HG02852 (cell line): ENCODE results near the gene CASR.

Source experiments
- ATAC-seq: cut with Tn5 transposase; IDR thresholded peaks from one replicate; pipeline ENCODE4 v1.9.1; 2021; ENCODE audit warnings: mild to moderate bottlenecking, moderate library complexity; ENCODE audit not compliant: unreplicated experiment

Gene CASR

DNA sequence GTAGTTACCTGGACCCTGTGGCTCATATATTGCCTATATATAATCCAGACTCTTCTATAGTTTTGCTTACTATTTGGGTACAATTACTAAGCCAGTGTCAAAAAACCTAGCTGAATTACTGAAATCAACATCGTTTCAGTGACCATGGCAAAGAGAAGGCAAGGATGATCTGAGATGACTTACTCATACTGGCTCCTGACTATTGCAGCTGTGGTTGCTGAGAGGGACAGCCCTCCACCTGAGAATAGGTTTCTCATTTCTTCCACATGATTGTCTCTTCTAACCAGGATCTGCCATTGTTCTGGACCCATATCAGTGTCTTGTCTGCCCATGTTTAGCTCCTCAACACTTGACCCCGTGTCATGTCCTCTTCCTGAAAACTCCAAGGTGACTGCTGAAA, 30.2 kb downstream of the CASR start:
- ATAC-seq = no peak

DNA sequence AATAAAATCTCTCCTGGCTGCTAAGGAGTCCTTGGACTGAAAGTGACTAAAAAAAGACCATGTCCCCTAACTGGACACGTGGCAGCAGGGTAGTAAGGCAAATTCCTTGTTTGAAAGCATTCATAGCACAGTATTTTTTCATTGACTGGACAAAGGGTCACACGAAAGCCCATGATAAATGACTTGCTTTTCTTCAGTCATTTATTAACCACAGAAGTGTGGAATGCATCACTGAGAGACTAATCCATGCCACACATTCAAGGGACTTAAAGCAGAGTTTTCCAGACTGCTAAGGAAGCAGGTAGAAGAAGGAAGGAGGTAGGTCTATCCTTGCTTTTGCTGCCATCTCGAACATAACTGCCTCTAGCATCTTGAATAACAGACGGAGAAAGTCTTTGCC, 31.2 kb downstream of the CASR start:
- ATAC-seq = no peak

DNA sequence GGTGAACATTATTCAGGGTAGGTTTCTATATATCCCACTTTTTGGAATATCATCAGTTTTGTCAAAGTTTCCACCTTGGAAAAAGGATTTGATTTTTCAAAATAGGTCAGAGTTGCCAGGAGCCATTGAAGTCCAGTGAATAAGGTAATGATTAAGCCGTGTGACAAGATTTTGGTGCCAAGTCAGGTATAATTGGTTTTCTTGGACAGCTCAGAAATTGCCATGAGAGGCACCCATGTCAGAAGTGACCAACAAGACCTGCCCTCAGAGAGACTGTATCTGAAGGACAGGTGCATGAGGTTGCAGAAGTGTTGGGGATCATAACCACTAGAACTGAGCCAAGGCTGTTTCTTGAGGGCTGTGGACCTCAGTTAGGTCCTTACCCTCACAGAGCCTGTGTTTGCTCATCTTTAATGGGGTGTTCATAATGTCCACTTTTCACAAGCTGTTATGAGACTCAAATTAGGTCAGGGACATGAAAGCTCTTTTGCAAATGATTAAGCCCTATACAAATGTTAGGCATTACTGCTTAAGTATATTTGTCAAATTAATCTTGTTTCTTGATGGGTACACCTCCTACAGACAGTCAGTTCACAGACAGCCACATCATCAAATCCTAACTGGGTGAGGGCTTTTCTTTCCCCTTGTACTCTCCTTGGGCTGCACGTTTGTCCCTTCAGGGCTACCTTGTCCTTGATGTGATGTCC, 32.3 kb downstream of the CASR start:
- no peak for ATAC-seq

DNA sequence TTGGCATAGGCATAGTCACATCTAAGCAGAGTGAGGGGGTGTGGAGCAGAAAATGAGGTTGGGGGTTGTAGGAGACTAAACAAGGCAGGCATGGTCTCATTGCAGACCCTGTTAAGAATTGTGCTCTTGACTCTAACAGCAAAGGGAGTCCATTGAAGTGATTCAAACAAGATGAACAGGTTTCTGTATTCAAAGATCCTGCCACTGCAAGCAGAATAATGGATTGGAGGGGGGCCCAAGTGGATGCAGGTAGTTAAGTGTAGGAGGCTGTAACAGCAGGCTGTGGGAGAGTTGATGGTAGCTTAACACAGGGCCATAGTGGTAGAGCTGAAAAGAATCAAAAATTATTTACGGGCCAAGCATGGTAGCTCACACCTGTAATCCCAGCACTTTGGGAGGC, 34.4 kb downstream of the CASR start:
- ATAC-seq = no peak

DNA sequence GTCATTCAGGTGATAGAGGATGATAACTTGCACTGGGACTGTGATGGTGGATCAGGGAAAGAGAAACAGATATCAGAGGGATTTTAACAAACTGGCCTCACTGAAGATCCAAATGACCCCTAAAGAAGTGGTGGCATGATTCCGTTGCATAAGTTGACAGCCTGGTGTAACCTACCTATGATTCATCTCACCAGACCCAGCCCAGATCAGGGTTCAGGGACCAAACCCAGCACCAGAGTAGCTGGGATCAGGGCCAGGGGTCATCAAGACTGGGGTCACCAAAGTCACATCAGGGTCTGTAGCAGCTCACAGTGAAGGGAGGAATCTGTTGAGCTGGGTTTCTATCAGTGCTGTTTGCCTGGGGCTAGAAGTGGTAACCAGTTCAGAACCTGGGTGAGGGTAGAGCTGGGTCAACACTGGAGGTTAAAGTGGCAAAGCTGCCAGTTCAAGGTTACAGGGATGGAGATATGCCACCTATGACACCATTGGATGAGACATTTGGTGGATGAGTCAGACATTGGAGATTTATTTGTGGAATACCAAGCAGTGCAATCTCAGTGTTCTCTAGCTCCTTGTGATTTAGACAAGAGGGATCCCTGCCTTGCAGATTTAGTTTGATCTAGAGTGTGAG, 35.9 kb downstream of the CASR start:
- ATAC-seq = no peak

DNA sequence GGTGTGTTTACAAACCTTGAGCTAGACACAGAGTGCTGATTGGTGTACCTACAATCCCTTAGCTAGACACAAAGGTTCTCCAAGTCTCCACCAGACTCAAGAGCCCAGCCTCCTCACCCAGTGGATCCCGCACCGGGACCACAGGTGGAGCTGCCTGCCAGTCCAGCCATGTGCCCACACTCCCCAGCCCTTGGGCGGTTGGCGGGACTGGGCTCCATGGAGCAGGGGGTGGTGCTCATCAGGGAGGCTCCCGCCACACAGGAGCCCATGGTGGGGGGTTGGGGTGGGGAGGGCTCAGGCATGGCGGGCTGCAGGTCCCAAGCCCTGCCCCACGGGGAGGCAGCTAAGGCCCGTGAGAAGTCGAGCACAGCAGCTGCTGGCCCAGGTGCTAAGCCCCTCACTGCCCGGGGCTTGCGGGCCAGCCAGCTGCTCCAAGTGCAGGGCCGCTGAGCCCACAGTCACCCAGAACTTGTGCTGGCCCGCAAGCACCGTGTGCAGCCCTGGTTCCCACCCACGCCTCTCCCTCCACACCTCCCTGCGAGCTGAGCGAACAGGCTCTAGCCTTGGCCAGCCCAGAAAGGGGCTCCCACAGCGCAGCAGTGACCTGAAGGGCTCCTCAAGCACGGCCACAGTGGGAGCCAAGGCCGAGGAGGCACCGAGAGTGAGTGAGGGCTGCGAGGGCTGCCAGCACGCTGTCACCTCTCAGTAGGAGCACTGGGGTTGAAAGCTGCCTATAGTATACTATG, 43.7 kb downstream of the CASR start:
- no peak for ATAC-seq

DNA sequence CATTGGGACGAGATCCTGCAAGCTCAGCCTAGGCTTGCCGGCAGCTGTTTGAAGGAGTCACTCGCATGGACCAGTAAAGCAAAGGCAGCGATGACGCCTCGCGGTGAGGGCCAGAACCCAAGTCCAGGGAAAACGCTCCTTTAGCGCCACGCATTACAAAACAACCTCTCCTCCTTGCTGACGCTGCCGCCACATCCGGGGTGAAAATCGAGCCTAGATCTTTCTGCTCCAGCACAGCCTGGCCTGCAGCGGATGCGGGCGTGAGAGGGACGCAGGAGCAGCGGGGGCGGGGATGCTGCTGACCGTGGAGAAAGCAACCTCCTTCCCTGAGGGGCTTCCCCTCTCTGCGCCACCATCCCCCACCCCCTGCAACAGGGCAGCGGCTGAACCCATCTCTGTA, 46.7 kb downstream of the CASR start:
- ATAC-seq = no peak

DNA sequence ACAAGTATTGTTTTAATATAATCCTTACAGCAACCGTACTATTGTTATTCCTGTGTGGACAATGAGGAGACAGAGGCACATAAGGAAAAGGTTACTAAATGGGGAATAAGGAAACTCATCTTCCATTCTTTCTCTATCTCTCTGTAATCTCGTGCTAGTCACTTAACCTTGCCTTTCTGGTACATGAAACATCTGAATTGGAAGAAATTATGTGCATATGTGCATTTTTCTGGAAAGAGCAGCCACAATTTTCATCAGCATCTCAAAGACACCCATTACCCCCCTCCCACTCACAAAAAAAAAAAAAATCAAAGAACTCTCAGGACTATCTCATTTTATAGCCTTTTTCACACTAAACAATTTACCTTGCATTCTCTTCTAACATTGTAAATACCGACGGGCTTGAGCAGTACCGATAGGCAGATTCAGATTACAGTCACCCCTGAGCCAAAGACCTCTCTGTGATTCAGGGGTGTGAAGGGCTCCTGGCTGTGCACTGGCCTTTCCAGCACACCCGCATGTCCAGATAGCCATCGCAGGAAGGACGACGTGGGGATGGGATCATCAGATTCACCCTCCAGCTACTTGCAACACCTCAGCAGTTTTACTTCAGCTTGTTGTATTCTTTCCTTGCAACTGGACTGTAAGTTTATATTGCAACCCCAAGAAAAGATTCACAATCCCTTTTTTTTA, 48.1 kb downstream of the CASR start:
- ATAC-seq = no peak

DNA sequence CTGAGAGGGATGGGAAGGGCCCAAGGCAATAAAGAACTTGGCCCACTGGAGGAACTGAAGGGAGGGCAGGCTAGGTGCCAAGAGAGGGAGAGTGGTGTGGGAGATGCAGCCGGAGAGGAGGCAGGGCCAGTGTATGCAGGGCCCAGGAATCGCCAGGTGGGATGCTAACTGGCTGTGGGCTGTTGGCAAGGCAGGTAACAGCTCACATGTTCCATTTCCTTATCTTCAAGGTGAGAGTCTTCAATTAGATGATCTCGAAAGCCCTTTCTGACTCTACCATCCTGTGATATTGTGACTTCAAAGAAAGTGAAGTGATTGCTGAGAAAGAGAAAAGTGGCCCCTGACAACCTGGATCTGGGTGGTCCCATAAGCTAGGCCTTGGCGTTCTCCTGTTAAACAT, 49.0 kb downstream of the CASR start:
- no peak for ATAC-seq

DNA sequence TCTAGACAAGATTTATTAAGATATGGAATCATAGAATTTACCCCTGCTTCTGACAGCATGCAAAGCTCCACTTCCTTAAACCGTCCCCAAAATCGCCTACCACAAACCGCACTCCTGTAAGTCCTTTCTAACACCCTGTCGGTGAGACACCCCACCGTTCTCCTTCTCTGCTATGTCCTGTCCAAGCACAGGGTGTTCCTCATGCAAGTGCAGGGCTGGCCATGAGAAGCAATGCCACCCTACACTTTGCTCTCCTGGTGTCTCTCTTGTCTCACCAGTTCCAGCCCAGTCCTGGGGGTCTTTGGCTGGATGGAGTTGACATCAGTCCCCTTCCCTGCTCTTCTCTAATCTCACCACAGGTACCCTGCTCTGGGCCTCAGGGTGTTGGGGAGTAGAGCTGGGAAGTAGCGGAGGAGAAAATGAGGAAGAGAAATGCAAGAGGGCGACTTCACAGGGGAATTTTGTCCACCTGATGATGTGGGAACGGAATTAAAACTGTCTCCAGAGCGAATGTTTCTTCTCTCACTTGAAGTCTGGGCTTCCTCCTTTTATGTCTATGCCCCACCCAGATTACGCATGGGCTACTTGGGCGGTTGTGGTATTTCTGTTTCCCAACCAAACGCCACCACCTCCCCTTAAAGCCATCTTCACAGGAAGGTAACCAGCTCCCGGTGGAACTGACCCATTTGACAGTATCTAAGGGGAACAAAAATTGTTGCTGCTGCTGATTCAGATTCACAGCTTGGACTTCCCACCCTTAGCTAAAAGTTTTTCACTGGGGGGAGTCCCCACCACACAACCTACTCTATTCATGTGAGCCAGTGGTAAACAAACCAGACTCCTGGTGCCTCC, 49.9 kb downstream of the CASR start:
- peak; percentile 71 for ATAC-seq

DNA sequence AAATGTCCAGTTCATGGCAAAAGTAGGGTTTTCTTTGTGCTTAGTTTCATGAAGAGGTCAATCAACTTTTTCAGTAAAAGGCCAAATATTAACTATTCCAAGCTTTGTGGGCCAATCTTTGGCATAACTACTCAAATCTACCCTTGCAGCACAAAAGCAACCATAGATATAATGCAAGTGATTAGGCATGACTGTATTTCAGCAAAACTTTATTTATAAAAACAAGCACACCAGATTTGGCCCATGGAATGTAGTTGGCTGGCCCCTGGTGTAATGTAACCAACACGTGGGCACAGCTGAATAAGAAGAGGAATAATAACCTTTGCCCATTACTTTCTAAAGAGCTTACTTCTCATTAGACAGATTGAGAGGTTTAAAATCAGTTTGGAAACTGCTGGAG, 50.6 kb downstream of the CASR start:
- ATAC-seq = no peak

DNA sequence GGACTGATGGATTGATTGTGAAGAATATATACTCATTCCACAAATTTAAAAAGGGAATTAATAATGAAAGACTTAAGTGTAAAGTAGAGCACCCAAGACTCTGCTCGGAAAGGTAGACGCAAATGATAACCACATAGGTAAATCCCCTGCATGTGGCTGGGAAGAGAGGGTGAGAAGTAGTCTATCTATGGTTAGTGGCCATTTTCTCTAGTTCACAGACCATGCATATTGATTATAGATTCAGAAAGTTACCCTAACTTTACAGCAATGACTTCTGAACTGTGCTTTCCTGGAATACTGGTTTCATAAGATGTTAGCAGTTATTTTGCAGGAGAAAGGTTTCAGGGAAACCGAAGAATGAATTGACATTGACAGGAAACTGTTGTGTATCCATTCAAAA, 51.7 kb downstream of the CASR start:
- ATAC-seq = peak; percentile 48

DNA sequence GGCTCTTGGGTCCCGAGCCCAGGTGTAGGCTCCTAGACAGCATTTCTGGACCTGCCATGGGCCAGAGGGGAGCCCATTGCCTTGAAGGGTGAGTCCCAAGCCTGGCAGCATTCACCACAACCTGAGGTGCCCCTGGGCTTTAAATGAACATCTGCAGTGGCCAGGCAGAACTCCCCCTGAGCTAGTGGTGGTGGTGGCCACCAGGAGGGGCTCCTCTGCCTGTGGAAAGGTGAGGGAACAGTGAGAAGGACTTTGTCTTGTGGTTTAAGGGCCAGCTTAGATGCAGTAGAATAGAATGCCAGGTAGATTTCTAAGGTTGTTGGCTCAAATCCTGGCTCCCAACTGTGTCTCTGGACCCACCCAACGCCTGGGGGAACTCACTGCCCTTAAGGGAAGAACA, 55.6 kb downstream of the CASR start:
- no peak for ATAC-seq

DNA sequence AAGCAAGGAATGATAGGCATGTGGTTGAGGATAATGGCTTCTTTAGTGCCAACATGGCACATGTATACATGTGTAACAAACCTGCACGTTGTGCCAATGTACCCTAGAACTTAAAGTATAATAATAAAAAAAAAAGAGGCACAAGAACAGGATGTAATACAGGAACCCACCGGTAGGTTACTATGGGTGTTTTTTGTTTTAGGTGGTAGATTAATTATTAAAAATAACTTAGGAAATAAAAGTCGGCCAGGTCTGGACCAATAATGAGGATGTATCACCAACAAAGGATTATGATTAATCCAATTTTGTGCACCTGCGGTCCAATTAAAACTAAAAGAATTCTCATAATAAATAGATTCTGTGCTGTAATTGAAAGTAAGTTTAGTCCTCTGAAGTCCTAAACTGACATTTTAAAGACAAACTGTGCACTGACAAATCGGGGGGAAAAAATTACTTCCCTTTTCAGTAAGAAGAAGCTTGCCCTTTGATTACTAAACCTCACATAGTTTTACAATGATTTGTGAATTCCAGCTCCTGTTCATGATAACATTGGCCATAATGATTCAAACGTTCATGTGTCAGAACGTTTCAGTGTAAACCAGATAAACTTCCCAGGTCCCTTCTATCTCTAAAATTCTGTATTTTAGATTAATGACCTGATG, 62.2 kb downstream of the CASR start:
- no peak for ATAC-seq

DNA sequence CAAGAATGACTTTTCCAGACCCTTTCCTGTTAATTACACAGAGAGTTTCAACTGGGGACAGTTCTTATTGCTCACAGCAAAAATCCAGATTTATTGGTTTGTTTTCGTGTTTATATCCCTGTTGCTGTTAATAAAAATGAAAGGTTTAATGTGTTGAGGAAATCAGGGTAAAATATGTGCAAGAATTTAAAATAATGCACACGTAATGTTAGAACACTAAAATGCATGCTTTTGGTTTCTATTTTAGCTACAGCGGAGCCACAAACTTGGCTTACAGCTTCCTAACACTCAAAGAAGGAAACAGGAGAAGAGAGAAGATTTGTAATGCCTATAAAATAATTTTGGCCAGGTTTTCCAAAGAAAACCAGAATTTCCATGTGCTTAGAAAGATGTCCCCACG, 62.7 kb downstream of the CASR start:
- ATAC-seq = no peak

DNA sequence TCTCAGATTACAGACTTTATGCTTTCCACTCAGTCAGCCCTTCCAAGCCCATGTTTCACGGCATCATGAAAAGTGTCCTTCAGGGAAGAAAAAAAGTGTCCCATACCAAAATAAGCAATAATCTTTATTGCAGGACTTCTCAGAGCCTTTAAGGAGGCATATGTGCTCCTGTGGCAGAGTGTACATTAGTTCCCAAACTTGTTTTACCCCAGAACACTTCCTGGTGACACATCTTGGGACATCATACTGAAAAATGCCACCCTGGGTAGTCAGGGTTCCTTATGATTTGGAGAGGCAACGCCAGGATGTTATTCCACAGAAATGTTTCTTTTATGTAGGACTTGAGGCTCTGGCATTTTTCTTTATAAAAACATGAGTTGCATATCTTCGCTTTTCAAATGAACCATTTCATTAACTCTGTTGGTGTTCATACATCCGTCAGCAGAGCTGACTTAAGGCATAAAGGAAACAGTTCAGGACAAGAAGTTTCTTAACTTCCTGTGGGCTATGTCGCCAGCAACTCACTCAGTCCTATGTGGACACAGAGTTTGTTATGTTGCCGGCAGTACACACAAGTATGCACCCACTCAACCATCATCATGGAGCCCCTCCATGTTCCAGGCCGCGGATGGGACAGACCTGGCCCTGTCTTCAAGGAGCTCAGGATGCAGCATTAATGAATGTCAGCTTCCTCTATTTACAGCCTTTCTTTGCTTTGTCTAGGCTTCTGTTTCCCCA, 63.8 kb downstream of the CASR start:
- ATAC-seq = peak; percentile 23

DNA sequence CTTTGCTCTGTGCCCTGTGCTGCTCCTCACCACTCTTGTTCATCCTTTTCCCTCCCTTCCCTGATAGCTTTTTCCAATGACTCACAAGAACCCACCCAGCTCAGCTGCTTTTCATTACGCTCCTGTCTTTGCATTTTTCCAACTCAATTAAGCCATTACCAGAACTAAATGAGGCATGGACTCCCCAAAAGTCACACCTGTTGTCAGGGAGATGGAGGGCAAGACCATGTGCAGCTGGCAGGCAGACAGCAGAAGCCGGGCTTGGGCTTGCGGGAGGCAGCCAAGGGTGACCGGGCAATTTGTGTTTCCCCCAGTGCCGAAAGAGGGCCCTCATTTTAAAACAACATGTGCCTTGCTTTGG, 64.3 kb downstream of the CASR start:
- peak; percentile 48 for ATAC-seq

DNA sequence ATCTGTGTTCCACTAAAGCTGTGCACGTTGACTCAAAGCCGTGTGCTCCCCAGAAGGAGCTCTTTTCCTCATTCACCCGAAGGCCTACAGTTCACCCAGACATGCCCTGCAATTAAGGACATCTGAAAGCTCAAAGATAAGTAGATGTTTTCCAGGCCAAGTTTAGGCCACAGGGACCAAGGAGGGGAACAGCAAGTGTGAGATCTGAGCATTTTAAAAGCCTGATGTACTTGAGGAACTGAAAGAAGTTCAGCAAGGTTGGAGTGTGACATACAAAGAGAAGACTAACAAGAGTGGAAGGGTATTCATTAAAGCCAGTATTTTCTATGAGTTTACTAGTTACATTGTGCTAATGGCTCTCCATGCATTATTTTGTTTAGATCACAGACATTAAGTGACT, 68.0 kb downstream of the CASR start:
- ATAC-seq = no peak

DNA sequence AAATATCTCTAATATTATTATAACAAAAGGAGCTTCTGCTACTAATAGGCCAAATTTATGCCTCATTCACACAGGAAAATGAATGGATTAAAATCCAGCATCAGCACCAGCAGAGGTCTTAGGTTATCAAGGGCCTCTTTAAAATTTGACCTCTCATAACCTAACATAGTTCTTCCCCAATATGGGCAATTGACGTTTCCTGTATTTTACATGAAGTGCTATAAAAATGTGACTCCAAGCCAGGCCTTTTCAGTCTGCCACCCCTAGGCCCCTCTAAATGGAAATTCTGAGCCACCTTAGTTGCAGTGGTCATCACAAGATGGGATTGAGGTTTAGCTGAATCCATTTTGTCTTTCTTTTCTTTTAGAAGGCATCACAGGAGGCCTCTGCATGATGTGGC, 70.1 kb downstream of the CASR start:
- no peak for ATAC-seq
